K562 (cell line): ENCODE results near the gene DDX11. TPM values are rescaled to one million over a fixed set of nuclear protein-coding genes. Genes with fewer than 3 reads are reported as not detected.

Experiments used
- ATAC-seq: fragments of 200-7000 bp; cut with Tn5 transposase; 3 replicates; pipeline ENCODE4 v1.9.1; 2020; ENCODE audit warnings: moderate library complexity
- BruUV-seq: library from RNA; stranded (reverse); fragments of 400-500 nt; replicated peaks from 2 replicates; lab custom pipeline; 2021; lab: Mats Ljungman, UMichigan
- CTCF ChIA-PET: fragments of 300-600 bp; formaldehyde crosslinking; extraction: SDS; loops from one replicate; lab custom pipeline; 2021; ENCODE audit warnings: low intra/inter-chr PET ratio; lab: Yijun Ruan, JAX
- POLR2A ChIA-PET: fragments of 300-600, 350-650 bp; sonication (Branson Sonifier 250); formaldehyde crosslinking; extraction: SDS; loops from one replicate; lab custom pipeline; 2021; ENCODE audit warnings: antibody characterized with exemption, inconsistent platforms; lab: Yijun Ruan, JAX
- DNase-seq, 4 experiments: peaks; one replicate each; pipeline versions ENCODE4 v3.0.0 to v3.0.0-alpha.2; 2011 to 2018; ENCODE audit warnings: low spot score in 3 of 4, mixed read lengths in 3 of 4; ENCODE audit errors: extremely low read depth in 1 of 4
- FAIRE-seq: peaks from 2 replicates; lab custom pipeline; 2011; peaks lifted over from hg19 to GRCh38; lab: Jason Lieb, UNC
- H2AFZ ChIP-seq: 2 replicates; pipeline ENCODE4 v1.6.0; 2011; ENCODE audit warnings: low read depth, low read length, control low read depth, inconsistent platforms
- H3K27ac ChIP-seq: fragments of 200-600 bp; 3 replicates; pipeline ENCODE4 v1.8.0; 2011; ENCODE audit warnings: low read depth, mild to moderate bottlenecking, control low read depth, inconsistent platforms, low read length, moderate library complexity, mixed read lengths; ENCODE audit errors: extremely low read depth
- H3K27me3 ChIP-seq, 2 experiments: fragments of 300-600 bp in 1 of 2; 2 replicates in 1 of 2; 3 replicates in 1 of 2; pipeline versions ENCODE4 v1.6.0 to v1.8.0; 2011; ENCODE audit warnings: inconsistent platforms in 2 of 2, low read length in 2 of 2, mild to moderate bottlenecking in 1 of 2, mixed read lengths in 1 of 2, moderate library complexity in 1 of 2; ENCODE audit not compliant: control insufficient read depth in 2 of 2, insufficient read depth in 2 of 2
- H3K36me3 ChIP-seq: fragments of 300-600 bp; 3 replicates; pipeline ENCODE4 v1.8.0; 2011; ENCODE audit warnings: mild to moderate bottlenecking, low read length, inconsistent platforms; ENCODE audit not compliant: control insufficient read depth, insufficient read depth
- H3K4me1 ChIP-seq, 2 experiments: fragments of 200-600 bp in 1 of 2; replicated peaks in 1 of 2; 2 replicates in 1 of 2; 3 replicates in 1 of 2; pipeline versions ENCODE4 v1.5.1 to v1.8.0; 2011; ENCODE audit warnings: inconsistent platforms in 2 of 2, low read length in 2 of 2, mild to moderate bottlenecking in 1 of 2, mixed read lengths in 1 of 2, moderate library complexity in 1 of 2; ENCODE audit not compliant: control insufficient read depth in 2 of 2, insufficient read depth in 2 of 2
- H3K4me2 ChIP-seq: 2 replicates; pipeline ENCODE4 v1.6.1; 2011; ENCODE audit warnings: low read length, control low read depth, inconsistent platforms, mixed read lengths; ENCODE audit not compliant: insufficient read depth
- H3K4me3 ChIP-seq: fragments of 200-600 bp; sonication (generic), shearing (Covaris generic); 2 replicates; pipeline ENCODE4 v1.5.1; 2016; ENCODE audit warnings: control low read depth, inconsistent platforms
- H3K79me2 ChIP-seq: fragments of 200-600 bp; 3 replicates; pipeline ENCODE4 v1.8.0; 2011; ENCODE audit warnings: low read length, inconsistent platforms; ENCODE audit not compliant: control insufficient read depth, insufficient read depth
- H3K9ac ChIP-seq, 2 experiments: 2 replicates each; pipeline versions ENCODE4 v1.6.0 to v1.6.1; 2011; ENCODE audit warnings: low read depth in 2 of 2, low read length in 2 of 2, control low read depth in 1 of 2, inconsistent platforms in 1 of 2, mild to moderate bottlenecking in 1 of 2, mixed read lengths in 1 of 2; ENCODE audit not compliant: insufficient read depth in 1 of 2
- H3K9me1 ChIP-seq: one replicate; pipeline ENCODE4 v1.6.0; 2011; ENCODE audit warnings: inconsistent platforms, mild to moderate bottlenecking, low read length, moderate library complexity; ENCODE audit not compliant: control insufficient read depth, insufficient read depth
- H3K9me3 ChIP-seq: replicated peaks from 2 replicates; pipeline ENCODE4 v1.5.1; 2011; ENCODE audit warnings: low read depth, low read length, inconsistent platforms; ENCODE audit not compliant: control insufficient read depth, insufficient read depth
- H4K20me1 ChIP-seq: replicated peaks from 2 replicates; pipeline ENCODE4 v1.6.1; 2011; ENCODE audit warnings: low read length, inconsistent platforms, mixed read lengths; ENCODE audit not compliant: control insufficient read depth, insufficient read depth
- CXXC5 ChIP-seq: fragments of 250-450 bp; sonication (Bioruptor Pico); IDR thresholded peaks from 2 replicates; pipeline ENCODE4 v1.8.0; 2022; ENCODE audit warnings: inconsistent platforms, mild to moderate bottlenecking, moderate library complexity
- NFE2L1 ChIP-seq: fragments of 450-650 bp; IDR thresholded peaks from 2 replicates; pipeline ENCODE4 v1.6.1; 2016; ENCODE audit warnings: missing genetic modification characterization, low read depth, mild to moderate bottlenecking, missing compliant biosample characterization, moderate library complexity, borderline replicate concordance
- NFYB ChIP-seq: IDR thresholded peaks from 2 replicates; pipeline ENCODE4 v1.6.1; 2011; ENCODE audit warnings: mild to moderate bottlenecking, moderate library complexity; ENCODE audit not compliant: insufficient read length; ENCODE audit errors: extremely low read depth
- PHF8 ChIP-seq: fragments of 200-600 bp; sonication (generic); IDR thresholded peaks from 2 replicates; pipeline ENCODE4 v1.6.1; 2012; ENCODE audit warnings: mixed run types, mild to moderate bottlenecking, inconsistent platforms, low read length, moderate library complexity, borderline replicate concordance
- SAFB ChIP-seq: fragments of 200-400 bp; formaldehyde crosslinking; IDR thresholded peaks from 2 replicates; pipeline ENCODE4 v1.6.1; 2017; ENCODE audit warnings: low read depth, low read length, borderline replicate concordance
- SPI1 ChIP-seq: IDR thresholded peaks from 2 replicates; pipeline ENCODE4 v1.6.1; 2011; ENCODE audit warnings: low read depth, low read length, control low read depth, borderline replicate concordance
- ZFP30 ChIP-seq: fragments of 250-450 bp; sonication (Bioruptor Pico); IDR thresholded peaks from 2 replicates; pipeline ENCODE4 v1.8.0; 2022; ENCODE audit warnings: moderate library complexity, mild to moderate bottlenecking, inconsistent platforms, borderline replicate concordance
- WGBS: fragments of 100-300 bp; shearing (Covaris generic); methylation state at CpG from one replicate; pipeline ENCODE4 v1.1.6; 2016; ENCODE audit warnings: low coverage, mixed read lengths; ENCODE audit not compliant: insufficient coverage; ENCODE audit errors: missing lambda C conversion rate; 5-methylcytosine and 5-hydroxymethylcytosine counted together
- in situ Hi-C: fragments of 300-500 bp; cut with MboI; formaldehyde crosslinking; loops from 4 replicates; pipeline ENCODE4 v1.15.0; 2018; ENCODE audit warnings: inconsistent platforms, mixed read lengths
- intact Hi-C: fragments of 100-400 bp; cut with micrococcal nuclease; formaldehyde crosslinking; loops from 2 replicates; pipeline ENCODE4 v1.14.2; 2022
- polyA plus RNA-seq, 8 experiments: library from polyadenylated mRNA; depleted of rRNA in 4 of 8; stranded (reverse) in 5 of 8; unstranded in 3 of 8; fragments of >200 nt; fragmentation: Nextera tagmentation in 2 of 8; fragmentation: Illumina TruSeq in 1 of 8; extraction: Ambion mirVana in 2 of 8; extraction: Trizol in 1 of 8; gene quantifications; 2 replicates each; pipeline versions ENCODE4 v1.2.1 to v1.2.3, GENCODE V29; 2011 to 2014; ENCODE audit warnings: inconsistent platforms in 1 of 8, missing spikeins in 1 of 8
- total RNA-seq, 7 experiments: library from RNA; depleted of rRNA in 6 of 7; stranded (reverse); fragments of >200 nt in 6 of 7; fragmentation: Illumina TruSeq in 2 of 7; extraction: Trizol in 2 of 7; gene quantifications; 2 replicates each; pipeline versions ENCODE4 v1.2.1 to v1.2.3, GENCODE V29; 2011 to 2021; ENCODE audit warnings: low replicate concordance in 1 of 7
- TF ChIP-seq, protein P1 (sequence below), 3 experiments: IDR thresholded peaks in 2 of 3; conservative IDR thresholded peaks in 1 of 3; 2 replicates each; pipeline ENCODE4 v1.5.1; 2011 to 2012; ENCODE audit warnings: low read length in 3 of 3, mild to moderate bottlenecking in 3 of 3, control low read depth in 2 of 3, improper control_type of control experiment in 1 of 3, inconsistent platforms in 1 of 3, low read depth in 1 of 3, mixed read lengths in 1 of 3, moderate library complexity in 1 of 3; ENCODE audit not compliant: insufficient read depth in 2 of 3

Gene DDX11
- total and polyA plus RNA-seq, 9 of the 15 experiments (the other 6 are each of a cell fraction or from before 2014, with no cell fraction given) = 3.6 to 93.2 (median 42.5) TPM

DNA sequence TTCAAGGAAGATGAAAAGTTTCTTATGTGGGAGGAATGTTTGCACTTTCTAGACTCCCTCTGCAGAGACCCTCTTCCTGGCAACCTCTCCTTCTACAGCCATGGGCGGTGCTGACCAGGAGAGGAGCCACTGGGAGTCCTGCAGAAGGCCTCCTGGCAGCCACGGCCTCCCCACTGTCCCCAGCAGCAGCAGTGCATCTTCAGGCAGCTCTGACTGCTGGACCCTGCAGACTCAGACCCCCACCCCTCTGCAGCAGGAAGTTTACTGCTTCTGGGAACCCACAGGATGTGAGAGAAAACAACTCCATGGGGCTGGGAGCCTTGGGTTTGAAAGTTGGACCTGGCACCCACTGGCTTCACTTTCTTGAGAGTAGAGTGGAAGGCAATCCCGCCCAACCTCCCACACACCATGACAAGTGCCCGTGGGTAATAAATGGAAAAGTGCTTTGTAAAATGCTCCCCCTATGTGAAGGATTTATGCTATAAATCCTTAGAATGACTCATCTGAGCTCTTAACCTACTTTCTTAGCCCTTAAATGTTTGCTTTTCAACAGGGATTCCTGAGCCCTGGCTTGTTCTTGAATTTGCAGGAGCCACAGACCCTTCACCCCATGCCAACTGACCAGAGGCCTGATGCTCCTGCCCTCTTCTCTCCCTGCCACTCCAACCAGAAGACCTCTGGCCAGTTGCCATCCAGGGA is 37.5 kb upstream of the DDX11 start:
- no peak for FAIRE-seq

More for the DNA sequence above, 37.5 kb upstream of the DDX11 start:
- H3K9me1 ChIP-seq = no peaks in the 10 kb centered on the region
- H3K9ac ChIP-seq = no peak overlapping the region
- H4K20me1 ChIP-seq = no peaks in the 10 kb centered on the region
- no TSS peak for BruUV-seq
- intact Hi-C loops = no loop called here
- DNase-seq = no peak
- H3K27ac ChIP-seq = no peak overlapping the region
- 0% methylated on average over 4 of the region's 4 CpGs for WGBS
- no peak for ATAC-seq
- TF ChIP-seq SAFB = no peak
- TF ChIP-seq, protein P1, sequence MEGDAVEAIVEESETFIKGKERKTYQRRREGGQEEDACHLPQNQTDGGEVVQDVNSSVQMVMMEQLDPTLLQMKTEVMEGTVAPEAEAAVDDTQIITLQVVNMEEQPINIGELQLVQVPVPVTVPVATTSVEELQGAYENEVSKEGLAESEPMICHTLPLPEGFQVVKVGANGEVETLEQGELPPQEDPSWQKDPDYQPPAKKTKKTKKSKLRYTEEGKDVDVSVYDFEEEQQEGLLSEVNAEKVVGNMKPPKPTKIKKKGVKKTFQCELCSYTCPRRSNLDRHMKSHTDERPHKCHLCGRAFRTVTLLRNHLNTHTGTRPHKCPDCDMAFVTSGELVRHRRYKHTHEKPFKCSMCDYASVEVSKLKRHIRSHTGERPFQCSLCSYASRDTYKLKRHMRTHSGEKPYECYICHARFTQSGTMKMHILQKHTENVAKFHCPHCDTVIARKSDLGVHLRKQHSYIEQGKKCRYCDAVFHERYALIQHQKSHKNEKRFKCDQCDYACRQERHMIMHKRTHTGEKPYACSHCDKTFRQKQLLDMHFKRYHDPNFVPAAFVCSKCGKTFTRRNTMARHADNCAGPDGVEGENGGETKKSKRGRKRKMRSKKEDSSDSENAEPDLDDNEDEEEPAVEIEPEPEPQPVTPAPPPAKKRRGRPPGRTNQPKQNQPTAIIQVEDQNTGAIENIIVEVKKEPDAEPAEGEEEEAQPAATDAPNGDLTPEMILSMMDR (IDR thresholded peaks at IDR 0.05 in 2 of 3, conservative IDR thresholded peaks at IDR 0.05 in 1 of 3; ENCODE audit: insufficient read depth in 2 of 3, low read depth in 1 of 3, low read length in 3 of 3) = no peak
- TF ChIP-seq NFE2L1 (tag) = no peak
- no peak for TF ChIP-seq PHF8
- TF ChIP-seq ZFP30 (CRISPR knock-in tag) = no peak
- no peak for TF ChIP-seq SPI1
- TF ChIP-seq CXXC5 (CRISPR knock-in tag) = no peak
- TF ChIP-seq NFYB = no peak
- no peaks in the 10 kb centered on the region for H3K36me3 ChIP-seq
- no peaks in the 10 kb centered on the region for H3K79me2 ChIP-seq
- H3K27me3 ChIP-seq = peaks cover 11 to 52% of the 10 kb centered on the region in 2 experiments; a peak in 4 of 5 replicates
- H3K9me3 ChIP-seq = no peaks in the 10 kb centered on the region
- CTCF ChIA-PET = no interaction called here
- no peaks in the 10 kb centered on the region for H3K4me1 ChIP-seq
- no peak overlapping the region for H3K4me3 ChIP-seq
- POLR2A ChIA-PET = no interaction called here
- no peak overlapping the region for H2AFZ ChIP-seq
- in situ Hi-C loops = no loop called here
- no peak overlapping the region for H3K4me2 ChIP-seq
